Breast epithelium (tissue), 4 donors: ENCODE results near the gene FGGY. TPM values are rescaled to one million over a fixed set of nuclear protein-coding genes. Genes with fewer than 3 reads are reported as not detected.

Source experiments
- DNase-seq, 2 donors: peaks; one replicate each; pipeline ENCODE4 v3.0.0-alpha.2; 2019; ENCODE audit warnings: low spot score in 2 of 2
- H3K27ac ChIP-seq, 2 donors: fragments of 200-600 bp; sonication (generic) in 1 of 2; one replicate each; pipeline ENCODE4 v1.5.1; 2016 to 2019; ENCODE audit warnings: mild to moderate bottlenecking in 1 of 2
- H3K27me3 ChIP-seq, 2 donors: fragments of 200-600 bp; sonication (generic) in 1 of 2; one replicate each; pipeline versions ENCODE4 v1.5.1 to v1.6.0; 2017 to 2019; ENCODE audit warnings: control low read depth in 1 of 2, mild to moderate bottlenecking in 1 of 2
- H3K36me3 ChIP-seq: fragments of 200-600 bp; one replicate; pipeline ENCODE4 v1.5.1; 2019
- H3K4me1 ChIP-seq, 2 donors: fragments of 200-600 bp; sonication (generic); one replicate each; pipeline ENCODE4 v1.5.1; 2016 to 2019; ENCODE audit warnings: control low read depth in 1 of 2
- H3K4me3 ChIP-seq, 3 donors: fragments of 200-600 bp; sonication (generic); 1 replicate in 2 of 3; 2 replicates in 1 of 3; pipeline ENCODE4 v1.5.1; 2016 to 2019; ENCODE audit warnings: mild to moderate bottlenecking in 3 of 3, moderate library complexity in 2 of 3
- H3K9me3 ChIP-seq, 2 donors: fragments of 200-600 bp; sonication (generic) in 1 of 2; one replicate each; pipeline ENCODE4 v1.5.1; 2016 to 2019; ENCODE audit warnings: control low read depth in 1 of 2
- CTCF ChIP-seq, 3 donors: fragments of 450-650 bp; IDR thresholded peaks; one replicate each; pipeline ENCODE4 v1.5.1; 2016 to 2017; ENCODE audit warnings: antibody characterized with exemption in 3 of 3, mild to moderate bottlenecking in 3 of 3, moderate library complexity in 3 of 3
- POLR2A ChIP-seq: fragments of 450-650 bp; IDR thresholded peaks from one replicate; pipeline ENCODE4 v1.6.1; 2016; ENCODE audit warnings: antibody characterized with exemption, mild to moderate bottlenecking, moderate library complexity
- POLR2AphosphoS5 ChIP-seq, 3 donors: sonication (generic); formaldehyde crosslinking; IDR thresholded peaks; one replicate each; pipeline ENCODE4 v1.6.1; 2017; ENCODE audit warnings: antibody characterized with exemption in 3 of 3
- intact Hi-C: fragments of 100-400 bp; cut with DNase I; formaldehyde crosslinking; loops from one replicate; pipeline ENCODE4 v1.15.1; 2023; ENCODE audit warnings: low total_unique reads
- total RNA-seq, 3 donors: library from RNA; depleted of rRNA; stranded (reverse); fragments of >200 nt; gene quantifications; one replicate each; pipeline ENCODE4 v1.1.0, GENCODE V29; 2016

FGGY gene
- total RNA-seq, 3 donors from 2014 or later = 16.2 to 50.3 (median 29.2) TPM

- no peak for DNase-seq
- Histone ChIP-seq H3K4me1 (peaks cover 7 to 10% of the 10 kb centered on the region in 2 donors), H3K9me3 (no peaks in the 10 kb centered on the region), H3K4me3 (no peak overlapping the region), H3K27ac (peak overlapping the region; percentile 49 to 77), H3K36me3 (no peaks in the 10 kb centered on the region), H3K27me3 (no peaks in the 10 kb centered on the region)
- intact Hi-C loops = no loop called here
- TF ChIP-seq POLR2AphosphoS5 (IDR thresholded peaks at IDR 0.05) (peak in 1 of 3 donors; percentile 60), CTCF (IDR thresholded peaks at IDR 0.05) (no peak), POLR2A (no peak)
These were observed 253.0 kb downstream of the FGGY start for GRCh38 chr1:59549903-59550302.

GRCh38 chr1:59552007-59552406 lies 255.1 kb downstream of the FGGY start:
- H3K27ac ChIP-seq = no peak overlapping the region

GRCh38 chr1:59553371-59553770 lies 256.5 kb downstream of the FGGY start:
- H3K27me3 ChIP-seq = no peaks in the 10 kb centered on the region
- no peak overlapping the region for H3K4me3 ChIP-seq
- TF ChIP-seq POLR2AphosphoS5 (IDR thresholded peaks at IDR 0.05) (no peak), CTCF (IDR thresholded peaks at IDR 0.05) (no peak), POLR2A (no peak)
- DNase-seq = no peak
- H3K9me3 ChIP-seq = peaks cover 0 to 3% of the 10 kb centered on the region in 2 donors
- H3K27ac ChIP-seq = no peak overlapping the region
- intact Hi-C loops = no loop called here
- H3K36me3 ChIP-seq = no peaks in the 10 kb centered on the region
- peaks cover 7 to 10% of the 10 kb centered on the region in 2 donors for H3K4me1 ChIP-seq

More at GRCh38 chr1:59552007-59552406, 255.1 kb downstream of the FGGY start:
- H3K9me3 ChIP-seq = no peaks in the 10 kb centered on the region
- no peaks in the 10 kb centered on the region for H3K36me3 ChIP-seq
- TF ChIP-seq CTCF (IDR thresholded peaks at IDR 0.05) (no peak), POLR2A (no peak), POLR2AphosphoS5 (IDR thresholded peaks at IDR 0.05) (no peak)
- no peaks in the 10 kb centered on the region for H3K27me3 ChIP-seq
- DNase-seq = no peak
- intact Hi-C loops = no loop called here
- H3K4me1 ChIP-seq = peaks cover 7 to 10% of the 10 kb centered on the region in 2 donors
- no peak overlapping the region for H3K4me3 ChIP-seq

- H3K4me3 ChIP-seq = no peak overlapping the region
- H3K9me3 ChIP-seq = peaks cover 0 to 9% of the 10 kb centered on the region in 2 donors
- H3K4me1 ChIP-seq = peaks cover 7 to 10% of the 10 kb centered on the region in 2 donors
- TF ChIP-seq POLR2A (no peak), CTCF (IDR thresholded peaks at IDR 0.05) (no peak), POLR2AphosphoS5 (IDR thresholded peaks at IDR 0.05) (no peak)
- no peak for DNase-seq
- intact Hi-C loops = no loop called here
- no peaks in the 10 kb centered on the region for H3K36me3 ChIP-seq
- H3K27me3 ChIP-seq = no peaks in the 10 kb centered on the region
- no peak overlapping the region for H3K27ac ChIP-seq
These were observed 257.2 kb downstream of the FGGY start for GRCh38 chr1:59554011-59554663.

GRCh38 chr1:59554752-59555151 lies 257.9 kb downstream of the FGGY start:
- Histone ChIP-seq H3K27me3 (no peaks in the 10 kb centered on the region), H3K4me3 (no peak overlapping the region), H3K9me3 (peaks cover 0 to 9% of the 10 kb centered on the region in 2 donors), H3K36me3 (no peaks in the 10 kb centered on the region), H3K27ac (no peak overlapping the region), H3K4me1 (peaks cover 7 to 10% of the 10 kb centered on the region in 2 donors)
- no peak for TF ChIP-seq POLR2A
- no peak for TF ChIP-seq POLR2AphosphoS5 (IDR thresholded peaks at IDR 0.05)
- TF ChIP-seq CTCF (IDR thresholded peaks at IDR 0.05) = no peak
- DNase-seq = no peak
- intact Hi-C loops = no loop called here
